Lower leg skin (tissue), 4 donors: ENCODE results near the gene HOMEZ. TPM values are rescaled to one million over a fixed set of nuclear protein-coding genes. Genes with fewer than 3 reads are reported as not detected.

ENCODE experiments used
- DNase-seq, 2 donors: peaks; one replicate each; pipeline ENCODE4 v3.0.0-alpha.2; 2019; ENCODE audit warnings: low spot score in 2 of 2
- H3K4me3 ChIP-seq: fragments of 200-600 bp; sonication (generic); 2 replicates; pipeline ENCODE4 v1.5.1; 2017; ENCODE audit warnings: mild to moderate bottlenecking, low read depth; ENCODE audit not compliant: poor library complexity, severe bottlenecking
- POLR2A ChIP-seq, 2 donors: fragments of 450-650 bp; IDR thresholded peaks; one replicate each; pipeline ENCODE4 v1.6.1; 2016 to 2017; ENCODE audit warnings: antibody characterized with exemption in 2 of 2, mild to moderate bottlenecking in 1 of 2, moderate library complexity in 1 of 2
- WGBS, 2 donors: methylation state at CpG; one replicate each; pipeline ENCODE4 v1.1.5; 2018; 5-methylcytosine and 5-hydroxymethylcytosine counted together
- intact Hi-C: fragments of 100-400 bp; cut with DNase I; formaldehyde crosslinking; loops from one replicate; pipeline ENCODE4 v1.15.0; 2023; ENCODE audit warnings: low total_unique reads
- total RNA-seq, 4 donors: library from RNA; depleted of rRNA; stranded (reverse); fragments of >200 nt; gene quantifications; one replicate each; pipeline ENCODE4 v1.1.0, GENCODE V29; 2016
- TF ChIP-seq, protein P1 (sequence below), 3 donors: fragments of 450-650 bp; IDR thresholded peaks; one replicate each; pipeline ENCODE4 v1.5.1; 2016; ENCODE audit warnings: antibody characterized with exemption in 3 of 3, mild to moderate bottlenecking in 3 of 3, moderate library complexity in 2 of 3

Gene HOMEZ
- total RNA-seq, 4 donors from 2014 or later, result 5.3 to 9.7 (median 8.5) TPM

DNA sequence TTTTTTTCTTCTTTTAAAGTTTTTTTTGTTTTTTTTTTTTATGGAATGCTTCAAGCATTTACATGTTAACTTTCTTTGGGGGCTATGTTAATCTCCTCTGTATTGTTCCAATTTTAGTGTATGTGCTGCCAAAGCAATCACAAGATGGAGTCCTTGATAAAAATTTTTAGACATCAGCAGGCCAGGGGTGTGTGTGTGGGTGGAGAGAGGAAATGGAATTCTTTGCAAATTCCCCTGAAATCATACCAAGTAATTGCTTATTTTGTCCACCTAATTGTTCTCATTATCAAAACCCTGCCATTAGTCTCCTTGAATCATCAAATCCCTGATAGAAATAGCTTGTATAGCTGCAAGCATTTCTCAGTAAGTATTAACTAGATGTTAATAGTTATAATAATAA lies 26.5 kb downstream of the HOMEZ start:
- intact Hi-C loops, result no loop called here
- no peak for DNase-seq
- no peak overlapping the region for H3K4me3 ChIP-seq

DNA sequence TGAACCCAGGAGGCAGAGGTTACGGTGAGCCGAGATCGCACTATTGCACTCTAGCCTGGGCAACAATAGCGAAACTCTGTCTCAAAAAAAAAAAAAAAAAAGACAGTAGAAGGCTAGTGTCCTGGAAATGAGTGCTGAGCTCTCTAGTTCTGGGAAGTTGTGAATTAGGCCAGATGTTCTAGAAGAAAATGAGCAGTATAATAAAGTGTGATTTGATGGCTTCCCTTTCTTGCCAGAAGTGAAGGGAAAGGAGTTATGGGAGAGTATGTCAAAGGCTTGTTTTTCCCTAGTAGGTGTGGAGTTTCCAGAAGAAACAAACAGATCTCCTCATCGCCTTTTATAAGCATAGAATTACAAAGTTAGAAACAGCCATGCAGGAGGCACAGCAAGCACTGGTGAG lies 27.7 kb downstream of the HOMEZ start:
- DNase-seq, result no peak
- 93 to 94% methylated on average over 5 of the region's 5 CpGs for WGBS, 2 donors
- no peak overlapping the region for H3K4me3 ChIP-seq
- TF ChIP-seq POLR2A (IDR thresholded peaks at IDR 0.05), result no peak
- TF ChIP-seq, protein P1, sequence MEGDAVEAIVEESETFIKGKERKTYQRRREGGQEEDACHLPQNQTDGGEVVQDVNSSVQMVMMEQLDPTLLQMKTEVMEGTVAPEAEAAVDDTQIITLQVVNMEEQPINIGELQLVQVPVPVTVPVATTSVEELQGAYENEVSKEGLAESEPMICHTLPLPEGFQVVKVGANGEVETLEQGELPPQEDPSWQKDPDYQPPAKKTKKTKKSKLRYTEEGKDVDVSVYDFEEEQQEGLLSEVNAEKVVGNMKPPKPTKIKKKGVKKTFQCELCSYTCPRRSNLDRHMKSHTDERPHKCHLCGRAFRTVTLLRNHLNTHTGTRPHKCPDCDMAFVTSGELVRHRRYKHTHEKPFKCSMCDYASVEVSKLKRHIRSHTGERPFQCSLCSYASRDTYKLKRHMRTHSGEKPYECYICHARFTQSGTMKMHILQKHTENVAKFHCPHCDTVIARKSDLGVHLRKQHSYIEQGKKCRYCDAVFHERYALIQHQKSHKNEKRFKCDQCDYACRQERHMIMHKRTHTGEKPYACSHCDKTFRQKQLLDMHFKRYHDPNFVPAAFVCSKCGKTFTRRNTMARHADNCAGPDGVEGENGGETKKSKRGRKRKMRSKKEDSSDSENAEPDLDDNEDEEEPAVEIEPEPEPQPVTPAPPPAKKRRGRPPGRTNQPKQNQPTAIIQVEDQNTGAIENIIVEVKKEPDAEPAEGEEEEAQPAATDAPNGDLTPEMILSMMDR (IDR thresholded peaks at IDR 0.05), result no peak
- intact Hi-C loops, result no loop called here

More for the DNA sequence above, 26.5 kb downstream of the HOMEZ start:
- no peak for TF ChIP-seq POLR2A (IDR thresholded peaks at IDR 0.05)
- TF ChIP-seq, protein P1 (IDR thresholded peaks at IDR 0.05), result no peak

DNA sequence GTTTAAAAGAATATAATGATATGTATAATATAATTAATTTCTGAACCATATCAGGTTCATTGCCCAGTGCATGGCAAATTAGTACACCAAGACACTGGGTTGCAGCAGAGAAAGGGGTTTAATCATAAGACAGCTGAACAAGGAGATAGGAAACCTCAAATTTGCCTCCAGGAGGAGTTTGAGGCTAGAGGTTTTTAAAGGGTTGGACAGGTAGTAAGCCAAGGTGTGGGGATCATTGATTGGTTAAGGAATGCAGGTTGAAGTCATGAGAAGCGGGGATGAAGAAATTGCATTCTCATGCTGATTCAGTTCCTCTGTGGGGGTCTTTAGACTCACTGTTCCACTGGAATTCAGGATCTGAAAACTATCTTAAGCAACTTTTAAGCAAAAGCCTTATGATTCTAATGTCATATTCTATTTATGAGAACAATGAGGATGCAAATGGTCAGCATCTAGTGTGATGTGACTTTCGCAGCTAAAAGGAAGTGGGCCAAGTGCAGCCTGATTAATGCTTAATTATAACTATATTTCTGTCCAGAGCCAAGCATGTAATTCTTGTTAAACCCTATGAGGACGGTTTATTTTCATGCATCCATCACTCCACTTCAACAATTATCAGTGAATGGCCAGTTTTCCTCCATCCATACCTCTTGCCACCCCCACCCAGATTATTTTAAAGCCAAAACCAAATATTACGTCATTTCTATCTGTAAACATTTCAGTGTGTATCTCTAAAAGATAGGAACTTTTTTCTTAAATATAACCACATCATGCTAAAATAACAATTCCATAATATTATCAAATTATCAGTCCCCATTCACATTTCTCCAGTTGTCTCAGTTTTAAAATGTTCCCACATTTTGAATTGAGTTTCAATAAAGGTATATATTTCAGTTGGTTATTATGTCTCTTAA lies 33.3 kb downstream of the HOMEZ start:
- WGBS, 2 donors, result 71 to 73% methylated on average over 4 of the region's 4 CpGs
- intact Hi-C loops, result no loop called here
- no peak for TF ChIP-seq POLR2A (IDR thresholded peaks at IDR 0.05)
- TF ChIP-seq, protein P1 (IDR thresholded peaks at IDR 0.05), result no peak
- no peak for DNase-seq
- no peak overlapping the region for H3K4me3 ChIP-seq

DNA sequence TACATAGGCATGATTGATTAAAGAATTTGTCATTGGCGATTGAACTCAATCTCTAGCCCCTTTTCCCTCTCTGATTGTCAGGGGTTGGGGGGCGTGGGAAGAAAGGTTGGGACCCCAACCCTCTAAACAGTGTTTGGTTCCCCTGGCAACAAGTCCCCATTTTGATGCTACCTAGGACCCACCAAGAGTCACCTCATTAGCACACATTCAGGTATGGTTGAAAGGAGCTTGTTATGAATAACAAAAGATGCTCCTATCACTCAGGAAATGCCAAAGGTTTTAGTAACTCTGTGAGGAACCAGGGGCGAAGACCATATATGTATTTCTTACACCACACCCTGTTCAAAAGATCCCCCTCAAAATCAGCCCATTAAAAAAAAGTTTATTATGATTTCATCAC lies 33.9 kb downstream of the HOMEZ start:
- intact Hi-C loops, result no loop called here
- no peak for TF ChIP-seq POLR2A (IDR thresholded peaks at IDR 0.05)
- TF ChIP-seq, protein P1 (IDR thresholded peaks at IDR 0.05), result peak in 1 of 3 donors; percentile 18
- no peak overlapping the region for H3K4me3 ChIP-seq
- no peak for DNase-seq
- 52 to 53% methylated on average over 3 of the region's 3 CpGs for WGBS, 2 donors

DNA sequence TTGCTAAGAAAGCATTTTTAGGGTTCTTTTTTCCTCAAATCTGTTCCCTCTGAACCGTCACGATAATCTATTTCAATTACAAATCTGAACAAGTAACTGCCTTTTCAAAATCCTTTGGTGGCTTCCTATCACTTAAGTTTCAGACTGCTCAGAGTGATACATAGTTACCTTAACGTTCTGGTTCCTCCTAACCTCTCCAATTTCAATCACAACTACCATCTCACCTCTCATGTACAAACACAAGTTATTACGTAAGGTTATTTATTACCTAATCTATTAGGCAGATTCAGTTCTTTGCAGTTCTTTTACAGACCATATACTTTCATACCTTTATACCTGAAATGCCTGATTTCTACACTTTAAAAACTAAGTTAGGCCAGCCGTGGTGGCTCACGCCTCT lies 36.1 kb downstream of the HOMEZ start:
- 77 to 78% methylated on average over 6 of the region's 6 CpGs for WGBS, 2 donors
- intact Hi-C loops, result no loop called here
- no peak for DNase-seq
- TF ChIP-seq POLR2A (IDR thresholded peaks at IDR 0.05), result no peak
- TF ChIP-seq, protein P1 (IDR thresholded peaks at IDR 0.05), result no peak
- H3K4me3 ChIP-seq, result no peak overlapping the region
